ENCODE results near the gene TMEM50B.

DNA sequence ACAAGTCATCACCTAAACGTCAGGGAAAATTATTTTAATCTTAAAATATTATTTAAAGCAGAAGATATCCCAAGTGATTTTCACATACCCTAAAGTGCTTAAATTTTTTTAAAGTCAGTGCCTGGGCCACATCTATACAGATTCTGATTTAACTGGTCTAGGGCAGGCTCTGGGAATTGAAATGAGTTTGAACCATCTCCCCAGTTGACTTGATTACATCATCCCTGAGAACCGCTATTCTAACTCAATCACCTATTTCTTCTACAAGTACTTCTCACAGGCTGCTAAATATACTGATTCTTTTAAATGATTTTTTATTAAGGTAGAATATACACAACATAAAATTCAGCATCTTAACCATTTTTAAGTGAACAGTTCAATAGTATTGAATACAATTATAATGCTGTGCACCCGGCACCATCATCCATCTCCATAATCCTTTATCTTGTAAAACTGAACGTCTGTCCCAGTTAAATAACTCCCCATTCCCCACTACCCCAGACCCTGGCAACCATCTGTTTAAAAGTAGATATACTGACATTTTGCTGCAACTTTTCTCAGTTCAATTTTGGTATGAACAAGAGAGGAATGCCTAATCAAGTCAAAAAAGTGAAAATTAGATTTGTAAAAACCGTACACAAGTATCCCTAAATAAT lies 42.7 kb upstream of the TMEM50B start:
- TF ChIP-seq, protein P1, sequence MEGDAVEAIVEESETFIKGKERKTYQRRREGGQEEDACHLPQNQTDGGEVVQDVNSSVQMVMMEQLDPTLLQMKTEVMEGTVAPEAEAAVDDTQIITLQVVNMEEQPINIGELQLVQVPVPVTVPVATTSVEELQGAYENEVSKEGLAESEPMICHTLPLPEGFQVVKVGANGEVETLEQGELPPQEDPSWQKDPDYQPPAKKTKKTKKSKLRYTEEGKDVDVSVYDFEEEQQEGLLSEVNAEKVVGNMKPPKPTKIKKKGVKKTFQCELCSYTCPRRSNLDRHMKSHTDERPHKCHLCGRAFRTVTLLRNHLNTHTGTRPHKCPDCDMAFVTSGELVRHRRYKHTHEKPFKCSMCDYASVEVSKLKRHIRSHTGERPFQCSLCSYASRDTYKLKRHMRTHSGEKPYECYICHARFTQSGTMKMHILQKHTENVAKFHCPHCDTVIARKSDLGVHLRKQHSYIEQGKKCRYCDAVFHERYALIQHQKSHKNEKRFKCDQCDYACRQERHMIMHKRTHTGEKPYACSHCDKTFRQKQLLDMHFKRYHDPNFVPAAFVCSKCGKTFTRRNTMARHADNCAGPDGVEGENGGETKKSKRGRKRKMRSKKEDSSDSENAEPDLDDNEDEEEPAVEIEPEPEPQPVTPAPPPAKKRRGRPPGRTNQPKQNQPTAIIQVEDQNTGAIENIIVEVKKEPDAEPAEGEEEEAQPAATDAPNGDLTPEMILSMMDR (IDR thresholded peaks at IDR 0.05; ENCODE audit: low read length): no peak
- TF ChIP-seq EZH2 (IDR thresholded peaks at IDR 0.05; ENCODE audit: borderline replicate concordance, low read length): no peak

Data from OCI-LY1 (cell line).